ENCODE results near the gene FLNB. TPM values are rescaled to one million over a fixed set of nuclear protein-coding genes. Genes with fewer than 3 reads are reported as not detected.

FLNB gene
- total and polyA plus RNA-seq, 2 of the 8 experiments (the other 6 are each of a cell fraction or from before 2014, with no cell fraction given): 72.3 to 118 TPM

DNA sequence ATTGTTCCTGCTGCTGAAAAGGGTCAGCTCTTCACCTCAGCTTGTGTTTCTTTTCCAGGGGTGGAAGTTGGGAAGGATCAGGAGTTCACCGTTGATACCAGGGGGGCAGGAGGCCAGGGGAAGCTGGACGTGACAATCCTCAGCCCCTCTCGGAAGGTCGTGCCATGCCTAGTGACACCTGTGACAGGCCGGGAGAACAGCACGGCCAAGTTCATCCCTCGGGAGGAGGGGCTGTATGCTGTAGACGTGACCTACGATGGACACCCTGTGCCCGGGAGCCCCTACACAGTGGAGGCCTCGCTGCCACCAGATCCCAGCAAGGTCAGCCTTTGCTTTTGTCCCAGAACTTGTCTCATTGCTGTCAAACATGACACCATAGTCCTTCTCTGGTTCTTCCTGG, 113.0 kb downstream of the FLNB start:
- Histone ChIP-seq H2BK5ac (ENCODE audit: low read depth, low read length) (no peak overlapping the region), H3K23me2 (ENCODE audit: low read depth, low read length) (no peaks in the 10 kb centered on the region), H4K20me1 (replicated peaks in 1 of 2; ENCODE audit: control insufficient read depth in 1 of 2, insufficient read depth in 2 of 2, low read length in 2 of 2) (peaks cover 2 to 3% of the 10 kb centered on the region in 2 experiments), H4K91ac (replicated peaks; ENCODE audit: insufficient read length, low read length) (no peak overlapping the region), H3K79me2 (ENCODE audit: control insufficient read depth in 1 of 2, insufficient read depth in 2 of 2, low read length in 2 of 2) (no peaks in the 10 kb centered on the region), H4K8ac (ENCODE audit: extremely low read depth, insufficient read depth, low read length) (no peak overlapping the region), H3K27me3 (replicated peaks in 1 of 4; ENCODE audit: control insufficient read depth in 3 of 4, extremely low read depth in 1 of 4, insufficient read depth in 3 of 4, low read length in 3 of 4) (no peaks in the 10 kb centered on the region), H3K9ac (replicated peaks in 1 of 4; ENCODE audit: extremely low read depth in 1 of 4, low read depth in 3 of 4, low read length in 3 of 4) (no peak overlapping the region), H2AK5ac (ENCODE audit: low read depth, low read length) (no peak overlapping the region), H3K9me3 (ENCODE audit: insufficient read depth in 2 of 2, low read depth in 1 of 2, low read length in 1 of 2) (no peaks in the 10 kb centered on the region), H2BK20ac (ENCODE audit: low read length) (no peak overlapping the region), H2BK120ac (replicated peaks; ENCODE audit: low read depth, low read length) (no peak overlapping the region), H3K36me3 (ENCODE audit: control insufficient read depth in 2 of 4, insufficient read depth in 4 of 4, low read length in 3 of 4) (peaks cover 26 to 67% (median 64%) of the 10 kb centered on the region in 4 experiments), H3K4me1 (replicated peaks in 1 of 4; ENCODE audit: control insufficient read depth in 3 of 4, insufficient read depth in 4 of 4, low read length in 3 of 4) (no peaks in the 10 kb centered on the region), H3K23ac (ENCODE audit: insufficient read length) (no peak overlapping the region), H2BK12ac (ENCODE audit: low read depth, low read length) (no peak overlapping the region), H4K5ac (ENCODE audit: insufficient read length, low read depth, low read length) (no peak overlapping the region), H3K4ac (replicated peaks; ENCODE audit: insufficient read length, low read depth, low read length) (no peak overlapping the region), H3K4me2 (ENCODE audit: insufficient read depth in 1 of 2, low read depth in 2 of 2, low read length in 2 of 2) (no peak overlapping the region), H3K27ac (ENCODE audit: low read depth, low read length) (no peak overlapping the region), H3K14ac (ENCODE audit: insufficient read length) (no peak overlapping the region), H3K79me1 (ENCODE audit: low read depth, low read length) (peaks cover 3% of the 10 kb centered on the region), H2BK15ac (ENCODE audit: low read length) (no peak overlapping the region), H3K18ac (ENCODE audit: extremely low read depth, low read length) (no peak overlapping the region), H3K56ac (replicated peaks; ENCODE audit: insufficient read length, low read depth, low read length) (no peak overlapping the region), H3K4me3 (ENCODE audit: extremely low read depth in 1 of 4, insufficient read depth in 2 of 4, low read depth in 3 of 4, low read length in 4 of 4) (no peak overlapping the region), H2AFZ (ENCODE audit: low read length) (no peak overlapping the region)
- DNase-seq (ENCODE audit: low read depth in 1 of 2, low spot score in 2 of 2): no peak
- WGBS, 2 experiments (ENCODE audit: extremely low coverage in 1 of 2, insufficient coverage in 1 of 2, insufficient read length in 1 of 2, insufficient replicate concordance in 2 of 2, low coverage in 1 of 2, low lambda C conversion rate in 2 of 2, missing lambda C conversion rate in 1 of 2): 94% methylated on average over 11 of the region's 11 CpGs; no CpG with 5 or more reads in 1 of the 2 experiments
- ChIA-PET POLR2A (ENCODE audit: partially characterized antibody) (no interaction called here), CTCF (ENCODE audit: partially characterized antibody) (interaction anchor here (0.8 to 1.3 kb wide), 2 partner anchors 10 to 114 kb away, joined by 5 read pairs; no protein-coding TSS in a partner anchor)
- TF ChIP-seq SP2 (IDR thresholded peaks at IDR 0.05; ENCODE audit: low read length): no peak
- FAIRE-seq: no peak
